ENCODE measurements around the gene KCNK18. TPM values are rescaled to one million over a fixed set of nuclear protein-coding genes. Genes with fewer than 3 reads are reported as not detected.
A peak's percentile ranks its signal among the peaks of the same experiment; 100 is the strongest.

The KCNK18 gene
- total RNA-seq, 3 donors from 2014 or later = not detected

DNA sequence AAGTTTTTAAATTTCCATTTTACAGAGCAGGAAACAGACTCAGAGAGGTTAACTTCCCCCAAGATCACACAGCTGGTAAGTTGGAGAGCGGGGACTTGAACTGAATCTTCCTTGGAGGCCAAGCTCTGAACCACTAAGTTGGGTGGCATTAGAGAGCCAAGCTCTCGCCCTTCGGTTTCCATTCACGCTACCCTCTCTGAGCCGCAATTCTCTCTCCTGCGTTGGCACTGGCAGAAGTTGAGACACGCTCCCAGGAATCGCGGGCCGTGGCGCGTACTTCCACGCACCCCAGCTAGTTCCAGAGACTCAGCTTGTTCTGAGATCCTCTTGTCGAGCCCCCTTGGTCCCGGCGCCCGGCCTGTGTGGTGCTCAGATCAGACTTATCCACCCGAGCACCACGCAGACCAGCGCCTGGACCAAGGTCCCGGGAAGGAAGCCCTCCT lies 29.9 kb upstream of the KCNK18 start:
- Histone ChIP-seq H3K4me1 (peaks cover 4 to 22% of the 10 kb centered on the region in 2 donors), H3K36me3 (no peaks in the 10 kb centered on the region), H3K27ac (no peak overlapping the region), H3K9me3 (no peaks in the 10 kb centered on the region), H3K4me3 (peak overlapping the region in 2 of 3 donors; percentile 28 to 56), H3K27me3 (peaks cover 0 to 100% of the 10 kb centered on the region in 2 donors)
- intact Hi-C loops (cut with DNase I; ENCODE audit: low total_unique reads) = no loop called here
- no peak for DNase-seq (ENCODE audit: low spot score in 2 of 2)
- TF ChIP-seq POLR2AphosphoS5 (IDR thresholded peaks at IDR 0.05) (no peak), POLR2A (IDR thresholded peaks at IDR 0.05) (no peak)
- TF ChIP-seq, protein P1, sequence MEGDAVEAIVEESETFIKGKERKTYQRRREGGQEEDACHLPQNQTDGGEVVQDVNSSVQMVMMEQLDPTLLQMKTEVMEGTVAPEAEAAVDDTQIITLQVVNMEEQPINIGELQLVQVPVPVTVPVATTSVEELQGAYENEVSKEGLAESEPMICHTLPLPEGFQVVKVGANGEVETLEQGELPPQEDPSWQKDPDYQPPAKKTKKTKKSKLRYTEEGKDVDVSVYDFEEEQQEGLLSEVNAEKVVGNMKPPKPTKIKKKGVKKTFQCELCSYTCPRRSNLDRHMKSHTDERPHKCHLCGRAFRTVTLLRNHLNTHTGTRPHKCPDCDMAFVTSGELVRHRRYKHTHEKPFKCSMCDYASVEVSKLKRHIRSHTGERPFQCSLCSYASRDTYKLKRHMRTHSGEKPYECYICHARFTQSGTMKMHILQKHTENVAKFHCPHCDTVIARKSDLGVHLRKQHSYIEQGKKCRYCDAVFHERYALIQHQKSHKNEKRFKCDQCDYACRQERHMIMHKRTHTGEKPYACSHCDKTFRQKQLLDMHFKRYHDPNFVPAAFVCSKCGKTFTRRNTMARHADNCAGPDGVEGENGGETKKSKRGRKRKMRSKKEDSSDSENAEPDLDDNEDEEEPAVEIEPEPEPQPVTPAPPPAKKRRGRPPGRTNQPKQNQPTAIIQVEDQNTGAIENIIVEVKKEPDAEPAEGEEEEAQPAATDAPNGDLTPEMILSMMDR (IDR thresholded peaks at IDR 0.05) = no peak

DNA sequence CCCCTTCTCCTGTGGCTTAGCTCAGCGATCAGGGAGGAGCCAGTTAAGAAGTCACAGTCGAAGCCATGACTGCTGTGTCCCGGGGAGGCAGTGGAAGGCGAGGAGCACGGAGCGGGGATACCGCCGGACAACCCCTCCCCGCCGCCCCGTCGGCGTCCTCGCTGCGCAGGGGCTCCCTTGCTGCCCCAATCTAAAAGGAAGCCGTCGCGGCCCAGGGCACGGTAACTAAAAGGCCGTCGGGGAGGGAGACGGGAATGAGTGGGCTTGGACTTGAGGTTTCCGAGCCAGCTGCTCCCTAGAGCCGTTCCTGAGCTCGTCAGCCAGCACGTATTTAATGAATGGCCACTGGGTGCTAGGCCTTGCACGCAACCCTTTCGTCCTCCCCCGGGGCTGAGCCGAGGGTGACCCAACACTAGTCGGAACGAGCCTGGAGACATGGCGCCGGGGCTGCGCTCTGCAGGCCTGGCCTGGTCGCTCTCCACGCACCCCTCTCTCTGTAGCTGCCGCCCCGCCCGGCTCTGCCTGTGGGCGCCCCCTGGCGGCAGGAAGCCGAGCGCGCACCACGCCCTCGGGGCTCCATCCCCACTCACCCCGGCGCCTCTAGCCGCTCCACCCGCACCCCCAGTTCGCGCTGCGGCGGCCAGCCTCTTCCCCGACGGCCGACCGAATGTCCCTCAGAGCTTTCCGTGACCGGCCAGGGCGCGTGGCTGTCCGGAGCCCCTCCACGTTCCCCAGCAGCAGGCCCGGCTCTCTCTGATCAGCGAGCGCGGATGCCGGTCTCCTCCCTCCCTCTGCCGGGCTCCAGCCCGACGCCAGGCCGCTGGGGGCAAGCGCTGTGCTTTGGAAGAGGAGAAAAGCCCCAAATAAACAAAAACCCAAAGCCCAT lies 29.3 kb upstream of the KCNK18 start:
- intact Hi-C loops (cut with DNase I; ENCODE audit: low total_unique reads) = no loop called here
- DNase-seq (ENCODE audit: low spot score in 2 of 2) = no peak
- no peak for TF ChIP-seq POLR2AphosphoS5 (IDR thresholded peaks at IDR 0.05)
- TF ChIP-seq, protein P1 (IDR thresholded peaks at IDR 0.05) = peak; percentile 67 to 76 (median 75)
- TF ChIP-seq POLR2A (IDR thresholded peaks at IDR 0.05) = no peak

DNA sequence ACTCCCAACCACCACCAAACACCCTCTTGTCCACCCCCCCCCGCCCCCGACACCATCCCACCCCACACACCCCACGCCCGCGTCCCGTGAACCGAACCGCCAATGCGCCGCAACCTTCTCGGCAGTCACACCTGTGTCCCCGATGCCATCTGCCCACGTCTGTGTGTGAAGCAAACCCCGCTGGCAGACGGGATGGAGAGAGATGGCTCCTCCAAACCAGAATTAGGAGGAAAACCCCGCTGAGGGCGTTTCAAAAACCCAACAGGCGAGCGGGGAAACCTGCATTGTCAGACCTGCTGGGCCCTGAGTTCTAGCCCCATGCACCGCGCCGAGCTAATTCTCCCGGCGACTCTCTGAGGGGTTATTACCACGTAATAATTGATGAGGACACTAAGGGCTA lies 28.6 kb upstream of the KCNK18 start:
- Histone ChIP-seq H3K4me3 (peak overlapping the region in 1 of 3 donors; percentile 56), H3K4me1 (peaks cover 4 to 13% of the 10 kb centered on the region in 2 donors), H3K27ac (no peak overlapping the region), H3K36me3 (no peaks in the 10 kb centered on the region), H3K27me3 (peaks cover 0 to 100% of the 10 kb centered on the region in 2 donors), H3K9me3 (no peaks in the 10 kb centered on the region)
- no peak for TF ChIP-seq POLR2A (IDR thresholded peaks at IDR 0.05)
- TF ChIP-seq POLR2AphosphoS5 (IDR thresholded peaks at IDR 0.05) = no peak
- TF ChIP-seq, protein P1 (IDR thresholded peaks at IDR 0.05) = no peak
- DNase-seq (ENCODE audit: low spot score in 2 of 2) = no peak
- intact Hi-C loops (cut with DNase I; ENCODE audit: low total_unique reads) = no loop called here

More for the DNA sequence above, 29.3 kb upstream of the KCNK18 start:
- Histone ChIP-seq H3K4me3 (peak overlapping the region in 2 of 3 donors; percentile 28 to 56), H3K4me1 (peaks cover 4 to 17% of the 10 kb centered on the region in 2 donors), H3K9me3 (no peaks in the 10 kb centered on the region), H3K36me3 (no peaks in the 10 kb centered on the region), H3K27ac (no peak overlapping the region), H3K27me3 (peaks cover 0 to 100% of the 10 kb centered on the region in 2 donors)

DNA sequence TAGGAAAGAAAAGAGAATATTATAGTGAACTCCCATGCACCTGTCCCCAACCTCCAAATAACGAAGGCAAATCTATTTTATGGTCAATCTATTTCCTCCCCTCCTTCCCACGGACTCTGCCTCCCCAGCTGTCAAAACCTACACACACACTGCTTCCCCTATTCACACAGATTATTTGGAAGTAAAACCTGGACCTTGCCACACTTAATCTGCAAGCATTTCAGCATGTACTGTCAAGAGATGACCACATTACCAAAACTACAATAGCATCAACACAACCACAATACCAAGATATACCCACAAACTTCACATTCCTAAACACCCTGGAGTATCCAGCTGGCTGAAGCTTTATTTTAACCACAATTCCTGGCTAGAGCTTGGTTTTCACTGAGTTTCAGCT lies 27.8 kb upstream of the KCNK18 start:
- Histone ChIP-seq H3K4me1 (peaks cover 4 to 13% of the 10 kb centered on the region in 2 donors), H3K36me3 (no peaks in the 10 kb centered on the region), H3K27me3 (peaks cover 0 to 99% of the 10 kb centered on the region in 2 donors), H3K27ac (no peak overlapping the region), H3K9me3 (no peaks in the 10 kb centered on the region), H3K4me3 (no peak overlapping the region)
- no peak for DNase-seq (ENCODE audit: low spot score in 2 of 2)
- intact Hi-C loops (cut with DNase I; ENCODE audit: low total_unique reads) = no loop called here
- TF ChIP-seq, protein P1 (IDR thresholded peaks at IDR 0.05) = no peak
- TF ChIP-seq POLR2AphosphoS5 (IDR thresholded peaks at IDR 0.05) (no peak), POLR2A (IDR thresholded peaks at IDR 0.05) (no peak)

DNA sequence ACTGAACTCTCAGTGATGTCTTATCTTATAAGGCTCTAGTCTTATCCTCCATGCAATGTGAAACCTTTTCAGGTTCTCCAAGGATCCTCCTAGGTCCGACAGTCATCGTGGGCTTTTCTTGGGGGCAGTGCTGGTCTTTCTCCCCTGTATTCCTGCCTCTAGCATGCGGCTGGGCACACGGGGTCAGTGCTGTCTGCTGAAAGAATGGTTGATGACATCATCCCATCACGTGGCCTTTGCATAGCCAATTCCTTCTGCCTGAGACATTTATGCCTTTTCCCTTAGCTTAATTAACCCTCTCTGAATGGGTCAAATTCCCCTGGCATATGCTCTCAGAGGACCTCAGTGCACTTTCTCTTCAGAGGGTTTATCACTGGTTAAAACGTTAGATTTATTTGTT lies 27.0 kb upstream of the KCNK18 start:
- H3K36me3 ChIP-seq = no peaks in the 10 kb centered on the region
- no peak overlapping the region for H3K4me3 ChIP-seq
- TF ChIP-seq POLR2A (IDR thresholded peaks at IDR 0.05) (no peak), POLR2AphosphoS5 (IDR thresholded peaks at IDR 0.05) (no peak)
- TF ChIP-seq, protein P1 (IDR thresholded peaks at IDR 0.05) = no peak
- intact Hi-C loops (cut with DNase I; ENCODE audit: low total_unique reads) = loop anchor here (10.0 kb wide), 1 partner anchor 475 kb away; no protein-coding TSS in a partner anchor
- H3K27ac ChIP-seq = no peak overlapping the region
- peaks cover under 1 to 8% of the 10 kb centered on the region in 2 donors for H3K4me1 ChIP-seq
- H3K9me3 ChIP-seq = no peaks in the 10 kb centered on the region
- H3K27me3 ChIP-seq = peaks cover 0 to 92% of the 10 kb centered on the region in 2 donors
- no peak for DNase-seq (ENCODE audit: low spot score in 2 of 2)

Data from breast epithelium (tissue), 4 donors.